Central memory CD8-positive, alpha-beta T cell (primary cell): Measurements from ENCODE around the gene PCNT.

Experiments used
- ATAC-seq: fragments of 150-1000 bp; cut with Tn5 transposase; replicated peaks from 2 replicates; pipeline ENCODE4 v1.10.0; 2022; ENCODE audit warnings: mild to moderate bottlenecking, moderate FRiP score, moderate number of reproducible peaks; ENCODE audit not compliant: poor library complexity, severe bottlenecking; ENCODE audit errors: extremely low read depth
- DNase-seq, 2 donors: peaks; one replicate each; pipeline ENCODE4 v3.0.0; 2021; ENCODE audit warnings: low spot score in 2 of 2
- H3K27ac Mint-ChIP-seq: one replicate; pipeline ENCODE4 v1.8.0; 2022; ENCODE audit warnings: low read depth, mild to moderate bottlenecking, moderate library complexity, mixed read lengths
- H3K27me3 Mint-ChIP-seq: one replicate; pipeline ENCODE4 v1.8.0; 2022; ENCODE audit warnings: mixed read lengths
- H3K36me3 Mint-ChIP-seq: one replicate; pipeline ENCODE4 v1.8.0; 2022; ENCODE audit warnings: mild to moderate bottlenecking, moderate library complexity, mixed read lengths; ENCODE audit not compliant: insufficient read depth
- H3K4me1 Mint-ChIP-seq: one replicate; pipeline ENCODE4 v1.8.0; 2022; ENCODE audit warnings: mixed read lengths
- H3K4me3 Mint-ChIP-seq: one replicate; pipeline ENCODE4 v1.8.0; 2022; ENCODE audit warnings: mild to moderate bottlenecking, moderate library complexity, mixed read lengths
- H3K9me3 Mint-ChIP-seq: one replicate; pipeline ENCODE4 v1.8.0; 2022; ENCODE audit warnings: mixed read lengths

The PCNT gene

GRCh38 chr21:46472246-46472645, 148.3 kb downstream of the PCNT start:
- Mint-ChIP-seq H3K27me3 (no peaks in the 10 kb centered on the region), H3K4me3 (no peak overlapping the region), H3K36me3 (peaks cover 5% of the 10 kb centered on the region), H3K27ac (no peak overlapping the region), H3K9me3 (no peaks in the 10 kb centered on the region), H3K4me1 (peaks cover 54% of the 10 kb centered on the region)
- no peak for DNase-seq
- ATAC-seq, result no peak

GRCh38 chr21:46474382-46474781, 150.4 kb downstream of the PCNT start:
- Mint-ChIP-seq H3K4me1 (peaks cover 43% of the 10 kb centered on the region), H3K27ac (peak overlapping the region; percentile 49), H3K36me3 (peaks cover 7% of the 10 kb centered on the region), H3K27me3 (no peaks in the 10 kb centered on the region), H3K4me3 (no peak overlapping the region), H3K9me3 (no peaks in the 10 kb centered on the region)
- DNase-seq (no peak), ATAC-seq (no peak)

GRCh38 chr21:46475296-46475695, 151.3 kb downstream of the PCNT start:
- H3K27ac Mint-ChIP-seq, result no peak overlapping the region
- no peak overlapping the region for H3K4me3 Mint-ChIP-seq
- H3K27me3 Mint-ChIP-seq, result no peaks in the 10 kb centered on the region
- H3K36me3 Mint-ChIP-seq, result peaks cover 9% of the 10 kb centered on the region
- H3K9me3 Mint-ChIP-seq, result no peaks in the 10 kb centered on the region
- ATAC-seq (no peak), DNase-seq (no peak)
- peaks cover 43% of the 10 kb centered on the region for H3K4me1 Mint-ChIP-seq

GRCh38 chr21:46477765-46478164, 153.8 kb downstream of the PCNT start:
- Mint-ChIP-seq H3K9me3 (no peaks in the 10 kb centered on the region), H3K27me3 (no peaks in the 10 kb centered on the region), H3K36me3 (peaks cover 9% of the 10 kb centered on the region), H3K4me1 (peaks cover 36% of the 10 kb centered on the region), H3K27ac (no peak overlapping the region), H3K4me3 (no peak overlapping the region)
- DNase-seq, result no peak
- ATAC-seq, result no peak

- H3K27ac Mint-ChIP-seq, result no peak overlapping the region
- no peaks in the 10 kb centered on the region for H3K27me3 Mint-ChIP-seq
- H3K4me3 Mint-ChIP-seq, result no peak overlapping the region
- H3K4me1 Mint-ChIP-seq, result peaks cover 43% of the 10 kb centered on the region
- H3K9me3 Mint-ChIP-seq, result no peaks in the 10 kb centered on the region
- DNase-seq, result no peak
- peaks cover 9% of the 10 kb centered on the region for H3K36me3 Mint-ChIP-seq
- no peak for ATAC-seq
These were observed 155.0 kb downstream of the PCNT start for GRCh38 chr21:46478910-46479309.

GRCh38 chr21:46480466-46480865, 156.5 kb downstream of the PCNT start:
- peaks cover 13% of the 10 kb centered on the region for H3K36me3 Mint-ChIP-seq
- no peaks in the 10 kb centered on the region for H3K27me3 Mint-ChIP-seq
- ATAC-seq, result no peak
- DNase-seq, result no peak
- no peak overlapping the region for H3K27ac Mint-ChIP-seq
- peaks cover 36% of the 10 kb centered on the region for H3K4me1 Mint-ChIP-seq
- H3K4me3 Mint-ChIP-seq, result no peak overlapping the region
- no peaks in the 10 kb centered on the region for H3K9me3 Mint-ChIP-seq

GRCh38 chr21:46482225-46482845, 158.4 kb downstream of the PCNT start:
- Mint-ChIP-seq H3K4me1 (peaks cover 37% of the 10 kb centered on the region), H3K27me3 (no peaks in the 10 kb centered on the region), H3K9me3 (no peaks in the 10 kb centered on the region), H3K4me3 (no peak overlapping the region), H3K27ac (peak overlapping the region; percentile 78), H3K36me3 (peaks cover 18% of the 10 kb centered on the region)
- no peak for ATAC-seq
- no peak for DNase-seq

- no peak overlapping the region for H3K4me3 Mint-ChIP-seq
- peak overlapping the region; percentile 78 for H3K27ac Mint-ChIP-seq
- peaks cover 39% of the 10 kb centered on the region for H3K4me1 Mint-ChIP-seq
- peaks cover 18% of the 10 kb centered on the region for H3K36me3 Mint-ChIP-seq
- no peaks in the 10 kb centered on the region for H3K9me3 Mint-ChIP-seq
- H3K27me3 Mint-ChIP-seq, result no peaks in the 10 kb centered on the region
- no peak for ATAC-seq
- no peak for DNase-seq
These were observed 158.9 kb downstream of the PCNT start for GRCh38 chr21:46482846-46483231.

GRCh38 chr21:46483300-46484295, 159.6 kb downstream of the PCNT start:
- ATAC-seq (peak; percentile 76), DNase-seq (no peak)
- peaks cover 13% of the 10 kb centered on the region for H3K36me3 Mint-ChIP-seq
- peaks cover 46% of the 10 kb centered on the region for H3K4me1 Mint-ChIP-seq
- no peaks in the 10 kb centered on the region for H3K27me3 Mint-ChIP-seq
- no peaks in the 10 kb centered on the region for H3K9me3 Mint-ChIP-seq
- peak overlapping the region; percentile 78 for H3K27ac Mint-ChIP-seq
- no peak overlapping the region for H3K4me3 Mint-ChIP-seq

GRCh38 chr21:46486481-46487126, 162.6 kb downstream of the PCNT start:
- peaks cover 20% of the 10 kb centered on the region for H3K36me3 Mint-ChIP-seq
- no peaks in the 10 kb centered on the region for H3K9me3 Mint-ChIP-seq
- no peak for ATAC-seq
- H3K27me3 Mint-ChIP-seq, result no peaks in the 10 kb centered on the region
- H3K27ac Mint-ChIP-seq, result no peak overlapping the region
- peaks cover 35% of the 10 kb centered on the region for H3K4me1 Mint-ChIP-seq
- no peak for DNase-seq
- H3K4me3 Mint-ChIP-seq, result no peak overlapping the region

GRCh38 chr21:46489162-46489663, 165.3 kb downstream of the PCNT start:
- Mint-ChIP-seq H3K27ac (no peak overlapping the region), H3K9me3 (no peaks in the 10 kb centered on the region), H3K4me3 (no peak overlapping the region), H3K36me3 (peaks cover 28% of the 10 kb centered on the region), H3K4me1 (peaks cover 22% of the 10 kb centered on the region), H3K27me3 (no peaks in the 10 kb centered on the region)
- DNase-seq, result no peak
- ATAC-seq, result no peak

GRCh38 chr21:46489800-46490199, 165.8 kb downstream of the PCNT start:
- Mint-ChIP-seq H3K9me3 (no peaks in the 10 kb centered on the region), H3K27me3 (no peaks in the 10 kb centered on the region), H3K27ac (no peak overlapping the region), H3K4me1 (peaks cover 25% of the 10 kb centered on the region), H3K4me3 (no peak overlapping the region), H3K36me3 (peaks cover 34% of the 10 kb centered on the region)
- ATAC-seq (no peak), DNase-seq (no peak)
